HCT116 (cell line): ENCODE measurements around the gene EFS. TPM values are rescaled to one million over a fixed set of nuclear protein-coding genes. Genes with fewer than 3 reads are reported as not detected.

Source experiments
- ATAC-seq: fragments of 200-7000 bp; cut with Tn5 transposase; 2 replicates; pipeline ENCODE4 v1.9.1; 2020; ENCODE audit warnings: mild to moderate bottlenecking, moderate library complexity
- BruUV-seq: library from RNA; stranded (reverse); fragments of 400-500 nt; replicated peaks from 2 replicates; lab custom pipeline; 2021; lab: Mats Ljungman, UMichigan
- CTCF ChIA-PET: fragments of 300-600 bp; sonication (Branson Sonifier 250); formaldehyde crosslinking; loops from one replicate; lab custom pipeline; 2021; ENCODE audit warnings: antibody characterized with exemption; lab: Charles Lee
- POLR2A ChIA-PET: fragments of 300-600, 350-600 bp; sonication (Branson Sonifier 250); formaldehyde crosslinking; loops from one replicate; lab custom pipeline; 2021; ENCODE audit warnings: antibody characterized with exemption; lab: Charles Lee
- RAD21 ChIA-PET, 2 experiments: fragments of 300-600 bp; sonication (Branson Sonifier 250); formaldehyde crosslinking; loops; one replicate each; lab custom pipeline; 2023; ENCODE audit warnings: low total read pairs in 2 of 2; ENCODE audit not compliant: uncharacterized antibody in 2 of 2, unreplicated experiment in 2 of 2, low non-redundant PET in 1 of 2; lab: Charles Lee
- DNase-seq: peaks from one replicate; pipeline ENCODE4 v3.0.0-alpha.2; 2010; ENCODE audit warnings: low read depth, low spot score
- H2AFZ ChIP-seq: fragments of 200-600 bp; shearing (Covaris generic), sonication (generic); 2 replicates; pipeline ENCODE4 v1.6.1; 2017; ENCODE audit warnings: low read depth, mixed run types, mixed read lengths, antibody characterized with exemption, low read length; ENCODE audit not compliant: poor library complexity, severe bottlenecking
- H3K27ac ChIP-seq: 2 replicates; pipeline ENCODE4 v1.5.1; 2012; ENCODE audit warnings: low read depth, low read length
- H3K27me3 ChIP-seq: fragments of 200-600 bp; sonication (generic); 2 replicates; pipeline ENCODE4 v1.6.1; 2016; ENCODE audit warnings: mixed run types, low read length, mixed read lengths; ENCODE audit not compliant: insufficient read depth
- H3K36me3 ChIP-seq, 2 experiments: fragments of 200-500 bp in 1 of 2; fragments of 200-600 bp in 1 of 2; sonication (Bioruptor generic) in 1 of 2; sonication (generic) in 1 of 2; 2 replicates each; pipeline versions ENCODE4 v1.5.1 to v1.6.1; 2014 to 2016; ENCODE audit warnings: low read length in 2 of 2, inconsistent platforms in 1 of 2, mixed read lengths in 1 of 2, mixed run types in 1 of 2; ENCODE audit not compliant: insufficient read depth in 2 of 2, control insufficient read depth in 1 of 2
- H3K4me1 ChIP-seq, 2 experiments: fragments of 200-600 bp in 1 of 2; sonication (generic) in 1 of 2; 2 replicates each; pipeline versions ENCODE4 v1.5.1 to v1.6.1; 2012 to 2017; ENCODE audit warnings: low read length in 2 of 2, inconsistent platforms in 1 of 2, mild to moderate bottlenecking in 1 of 2, mixed read lengths in 1 of 2, mixed run types in 1 of 2, moderate library complexity in 1 of 2; ENCODE audit not compliant: insufficient read depth in 2 of 2, control insufficient read depth in 1 of 2
- H3K4me2 ChIP-seq: fragments of 200-600 bp; sonication (generic); 2 replicates; pipeline ENCODE4 v1.6.1; 2017; ENCODE audit warnings: mixed run types, low read length, mixed read lengths
- H3K4me3 ChIP-seq, 2 experiments: fragments of 200-600 bp in 1 of 2; sonication (generic) in 1 of 2; replicated peaks in 1 of 2; 2 replicates each; pipeline ENCODE4 v1.5.1; 2011 to 2016; ENCODE audit warnings: low read length in 2 of 2, control low read depth in 1 of 2, low read depth in 1 of 2, mild to moderate bottlenecking in 1 of 2, mixed read lengths in 1 of 2, mixed run types in 1 of 2
- H3K79me2 ChIP-seq: fragments of 200-600 bp; sonication (generic); 2 replicates; pipeline ENCODE4 v1.6.1; 2017; ENCODE audit warnings: mild to moderate bottlenecking, mixed run types, low read length, moderate library complexity, mixed read lengths; ENCODE audit not compliant: insufficient read depth
- H3K9ac ChIP-seq: fragments of 200-600 bp; sonication (generic); 2 replicates; pipeline ENCODE4 v1.6.1; 2016; ENCODE audit warnings: low read length, mixed read lengths
- H3K9me2 ChIP-seq: fragments of 200-600 bp; sonication (generic), shearing (Covaris generic); 2 replicates; pipeline ENCODE4 v1.6.1; 2017; ENCODE audit warnings: mixed run types, mild to moderate bottlenecking, moderate library complexity; ENCODE audit not compliant: insufficient read depth
- H3K9me3 ChIP-seq, 2 experiments: fragments of 200-500 bp in 1 of 2; fragments of 200-600 bp in 1 of 2; sonication (Bioruptor generic) in 1 of 2; sonication (generic) in 1 of 2; 2 replicates each; pipeline ENCODE4 v1.6.1; 2014 to 2017; ENCODE audit warnings: low read length in 2 of 2, mixed read lengths in 2 of 2, inconsistent platforms in 1 of 2, low read depth in 1 of 2, mild to moderate bottlenecking in 1 of 2, mixed run types in 1 of 2, moderate library complexity in 1 of 2; ENCODE audit not compliant: control insufficient read depth in 1 of 2, insufficient read depth in 1 of 2
- H4K20me1 ChIP-seq: fragments of 200-600 bp; sonication (generic), shearing (Covaris generic); 2 replicates; pipeline ENCODE4 v1.6.1; 2017; ENCODE audit warnings: mixed run types, mild to moderate bottlenecking, moderate library complexity; ENCODE audit not compliant: insufficient read depth
- CBX3 ChIP-seq: IDR thresholded peaks from 2 replicates; pipeline ENCODE4 v1.6.1; 2012; ENCODE audit warnings: low read depth
- FOSL1 ChIP-seq: IDR thresholded peaks from 2 replicates; pipeline ENCODE4 v1.6.1; 2012; ENCODE audit warnings: low read depth
- MAX ChIP-seq: IDR thresholded peaks from 2 replicates; pipeline ENCODE4 v1.6.1; 2012
- POLR2AphosphoS5 ChIP-seq: IDR thresholded peaks from 2 replicates; pipeline ENCODE4 v1.6.1; 2011; ENCODE audit warnings: mild to moderate bottlenecking, low read depth, low read length, moderate library complexity
- SIN3A ChIP-seq: IDR thresholded peaks from 2 replicates; pipeline ENCODE4 v1.6.1; 2012; ENCODE audit warnings: low read depth
- SP1 ChIP-seq: IDR thresholded peaks from 2 replicates; pipeline ENCODE4 v1.6.1; 2012; ENCODE audit warnings: low read depth
- SRF ChIP-seq: IDR thresholded peaks from 2 replicates; pipeline ENCODE4 v1.6.1; 2012; ENCODE audit warnings: low read depth
- TCF7L2 ChIP-seq: IDR thresholded peaks from 2 replicates; pipeline ENCODE4 v1.7.0; 2011; ENCODE audit warnings: borderline replicate concordance, inconsistent platforms; ENCODE audit not compliant: insufficient read depth, insufficient read length; ENCODE audit errors: extremely low read depth
- YY1 ChIP-seq: IDR thresholded peaks from 2 replicates; pipeline ENCODE4 v1.6.1; 2011; ENCODE audit warnings: low read length, low read depth, moderate library complexity, mild to moderate bottlenecking; ENCODE audit not compliant: insufficient replicate concordance; ENCODE audit errors: extremely low read depth
- ZBTB33 ChIP-seq: IDR thresholded peaks from 2 replicates; pipeline ENCODE4 v1.6.1; 2011; ENCODE audit warnings: mild to moderate bottlenecking, low read length, moderate library complexity; ENCODE audit not compliant: insufficient replicate concordance; ENCODE audit errors: extremely low read depth
- ZFX ChIP-seq: fragments of 450-650 bp; IDR thresholded peaks from 2 replicates; pipeline ENCODE4 v1.6.1; 2017
- intact Hi-C: fragments of 100-400 bp; cut with micrococcal nuclease; formaldehyde crosslinking; loops from 2 replicates; pipeline ENCODE4 v1.10.0; 2022
- total RNA-seq: library from RNA; stranded (reverse); gene quantifications from one replicate; pipeline ENCODE4 v1.2.1, GENCODE V29; 2021; ENCODE audit not compliant: unreplicated experiment

Gene EFS
- total RNA-seq, 1 experiment from 2014 or later, result 0.10 TPM

GRCh38 chr14:23320584-23321571 lies 44.1 kb downstream of the EFS start, which contains the start of gene PABPN1:
PABPN1 (plus strand) TSS chr14:23321457; CDS start chr14:23321470, 13 bp downstream.
- Histone ChIP-seq H3K79me2 (peaks cover 35% of the 10 kb centered on the region), H3K9me3 (no peaks in the 10 kb centered on the region), H3K9ac (peak within 1 kb of the TSS; percentile 97), H3K9me2 (no peaks in the 10 kb centered on the region), H4K20me1 (no peaks in the 10 kb centered on the region), H3K4me2 (peak within 1 kb of the TSS; percentile 89), H3K4me3 (peak within 1 kb of the TSS; percentile 64 to 98), H2AFZ (no peak within 1 kb of the TSS), H3K27ac (peak within 1 kb of the TSS; percentile 83), H3K4me1 (peaks cover 12 to 23% of the 10 kb centered on the region in 2 experiments; a peak in 3 of 4 replicates), H3K36me3 (peaks cover 27 to 31% of the 10 kb centered on the region in 2 experiments; a peak in 3 of 4 replicates), H3K27me3 (no peaks in the 10 kb centered on the region)
- CTCF ChIA-PET, result interaction anchor here (0.9 to 2.5 kb wide), 14 partner anchors 12 to 252 kb away, joined by 3 to 15 read pairs (median 4); partner anchors contain the start of gene BCL2L2
- ATAC-seq (peak; percentile 91), DNase-seq (peak; percentile 100)
- POLR2A ChIA-PET, result interaction anchor here (0.7 to 2.8 kb wide), 8 partner anchors 10 to 154 kb away, joined by 3 to 21 read pairs (median 4); partner anchors contain the start of genes BCL2L2, HOMEZ, NGDN and PPP1R3E
- intact Hi-C loops, result loop anchor here (1.0 kb wide), 1 partner anchor 35 kb away; the partner anchor contains the start of gene HOMEZ
- RAD21 ChIA-PET, result interaction anchor here in 1 of 2 experiments (1.4 to 1.7 kb wide), 2 partner anchors 14 to 44 kb away, joined by 3 to 8 read pairs; partner anchors contain the start of gene BCL2L2
- TF ChIP-seq SP1 (peak; percentile 97), SRF (peak; percentile 65; the same call in 1 of the 2 replicates), YY1 (peak; percentile 94), ZFX (peak; percentile 34; the same call in 1 of the 2 replicates), TCF7L2 (no peak), FOSL1 (no peak), ZBTB33 (no peak), POLR2AphosphoS5 (peak; percentile 61), CBX3 (0 out of 2 replicates have a peak, but pooled peaks have one; percentile 3), SIN3A (peak; percentile 18; the same call in 1 of the 2 replicates), MAX (peak; percentile 63; the same call in 1 of the 2 replicates)
- BruUV-seq, result TSS peak; percentile 94
